Small intestine (tissue), 7 donors: ENCODE results near the gene ETFRF1. TPM values are rescaled to one million over a fixed set of nuclear protein-coding genes. Genes with fewer than 3 reads are reported as not detected.

Source experiments
- DNase-seq, 2 donors: peaks; one replicate each; pipeline versions ENCODE4 v3.0.0 to v3.0.0-alpha.2; 2013
- FAIRE-seq: peaks from 2 replicates; lab custom pipeline; 2012; peaks lifted over from hg19 to GRCh38; lab: Jason Lieb, UNC
- H3K27ac ChIP-seq, 3 donors: one replicate each; pipeline ENCODE4 v1.5.1; 2013; ENCODE audit warnings: low read length in 2 of 3, mild to moderate bottlenecking in 2 of 3, control low read depth in 1 of 3, inconsistent platforms in 1 of 3, low read depth in 1 of 3, moderate library complexity in 1 of 3
- H3K27me3 ChIP-seq, 3 donors: one replicate each; pipeline ENCODE4 v1.6.1; 2013; ENCODE audit warnings: low read length in 3 of 3, inconsistent platforms in 1 of 3; ENCODE audit not compliant: control insufficient read depth in 3 of 3, insufficient read depth in 3 of 3
- H3K36me3 ChIP-seq, 3 donors: one replicate each; pipeline ENCODE4 v1.6.1; 2013; ENCODE audit warnings: low read length in 3 of 3, inconsistent platforms in 1 of 3, low read depth in 1 of 3, mild to moderate bottlenecking in 1 of 3, moderate library complexity in 1 of 3; ENCODE audit not compliant: control insufficient read depth in 3 of 3, insufficient read depth in 2 of 3
- H3K4me1 ChIP-seq, 3 donors: one replicate each; pipeline ENCODE4 v1.6.1; 2013; ENCODE audit warnings: low read length in 2 of 3, inconsistent platforms in 1 of 3, low read depth in 1 of 3, mild to moderate bottlenecking in 1 of 3, moderate library complexity in 1 of 3; ENCODE audit not compliant: control insufficient read depth in 3 of 3, insufficient read depth in 2 of 3
- H3K4me3 ChIP-seq, 3 donors: one replicate each; pipeline ENCODE4 v1.5.1; 2013; ENCODE audit warnings: low read length in 3 of 3, control low read depth in 1 of 3, inconsistent platforms in 1 of 3, low read depth in 1 of 3, mild to moderate bottlenecking in 1 of 3, moderate library complexity in 1 of 3
- H3K9me3 ChIP-seq, 2 donors: one replicate each; pipeline ENCODE4 v1.6.1; 2013; ENCODE audit warnings: low read depth in 1 of 2, low read length in 1 of 2; ENCODE audit not compliant: control insufficient read depth in 2 of 2, insufficient read depth in 1 of 2
- WGBS, 3 donors: extraction: QIAGEN DNeasy Blood & Tissue Kit; methylation state at CpG; one replicate each; pipeline ENCODE4 v1.1.7; 2013; 5-methylcytosine and 5-hydroxymethylcytosine counted together
- polyA plus RNA-seq, 4 donors: library from polyadenylated mRNA; stranded (reverse) in 3 of 4; unstranded in 1 of 4; fragments of 200-250 nt in 3 of 4; fragments of 120-200 nt in 1 of 4; gene quantifications; one replicate each; pipeline versions ENCODE4 v1.2.1 to v1.2.3, GENCODE V29; 2013
- donor health status: healthy with polysubstance abuse.
- donor health status: control.
- donor health status: control.
- donor health status: Bipolar disorder and iron deficiency.
- donor health status: healthy.

The ETFRF1 gene
- polyA plus RNA-seq, 4 donors, result 21.8 to 59.6 (median 36.9) TPM

DNA sequence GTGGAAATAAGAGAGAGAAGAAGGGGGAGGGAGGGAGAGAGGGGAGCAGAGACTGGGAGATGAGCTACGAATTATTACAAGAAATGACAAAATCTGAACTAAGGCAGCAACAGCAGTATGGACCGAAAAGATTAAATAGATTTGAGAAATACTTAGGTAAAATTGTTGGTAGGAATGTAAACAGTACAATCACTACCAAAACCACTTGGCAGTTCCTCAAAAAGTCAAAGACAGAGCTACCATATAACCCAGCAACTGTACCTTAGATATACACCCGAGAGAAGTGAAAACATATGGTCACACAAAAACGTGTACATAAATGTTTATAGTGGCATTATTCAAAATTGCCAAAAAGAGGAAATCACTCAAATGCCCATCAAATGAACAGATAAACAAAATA is 41.6 kb downstream of the ETFRF1 start:
- no peak for FAIRE-seq
- Histone ChIP-seq H3K36me3 (peaks cover 0 to 14% (median 4%) of the 10 kb centered on the region in 3 donors), H3K4me1 (peaks cover 0 to 2% (median 0%) of the 10 kb centered on the region in 3 donors), H3K9me3 (no peaks in the 10 kb centered on the region), H3K27ac (no peak overlapping the region), H3K27me3 (no peaks in the 10 kb centered on the region), H3K4me3 (no peak overlapping the region)
- WGBS, 3 donors, result 81 to 87% (median 86%) methylated on average over 4 of the region's 4 CpGs
- DNase-seq, result no peak

DNA sequence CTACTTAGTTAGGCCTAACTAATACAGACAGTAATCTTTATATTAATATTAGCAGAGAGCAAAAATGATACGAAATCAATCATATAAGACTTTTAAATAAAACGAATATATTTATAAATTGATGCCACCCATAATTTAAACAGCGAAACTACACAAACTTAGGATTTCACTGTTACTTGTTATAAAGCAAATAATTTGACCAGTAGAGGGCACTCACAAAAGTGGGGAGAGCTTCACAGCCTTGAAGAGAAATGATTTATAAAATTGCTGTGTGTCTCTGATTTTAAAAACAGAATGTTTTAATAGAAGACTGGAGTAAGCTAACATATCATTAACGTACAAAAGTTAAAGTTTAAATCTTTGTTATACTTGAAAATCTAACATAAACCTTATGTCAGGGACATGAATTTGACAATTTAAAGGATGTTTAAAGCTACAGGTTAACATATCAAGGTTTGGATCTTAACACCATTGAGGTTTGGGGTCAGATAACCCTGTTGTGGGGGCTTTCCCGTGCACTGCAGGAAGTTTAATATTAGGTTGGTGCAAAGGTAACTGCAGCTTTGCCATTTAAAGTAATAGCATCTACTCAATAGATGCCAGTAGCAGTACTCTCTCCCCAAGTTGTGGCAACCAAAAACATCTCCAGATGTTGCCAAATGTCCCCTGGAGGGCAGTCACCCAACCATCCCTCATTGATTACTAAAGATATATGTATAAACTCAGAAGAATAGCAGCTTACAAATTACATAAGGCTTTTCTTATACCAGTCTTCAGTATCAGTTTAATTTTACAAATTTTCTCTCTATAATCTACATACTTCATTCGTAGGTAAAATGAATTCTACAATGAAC is 46.4 kb downstream of the ETFRF1 start:
- Histone ChIP-seq H3K4me3 (no peak overlapping the region), H3K36me3 (peaks cover 0 to 7% (median 4%) of the 10 kb centered on the region in 3 donors), H3K9me3 (no peaks in the 10 kb centered on the region), H3K27ac (peak overlapping the region in 1 of 3 donors; percentile 16), H3K27me3 (no peaks in the 10 kb centered on the region), H3K4me1 (peaks cover 0 to 19% (median 0%) of the 10 kb centered on the region in 3 donors)
- WGBS, 3 donors, result 39 to 49% (median 46%) methylated on average over 6 of the region's 6 CpGs
- FAIRE-seq (peak; percentile 92), DNase-seq (peak; percentile 46 to 52)

DNA sequence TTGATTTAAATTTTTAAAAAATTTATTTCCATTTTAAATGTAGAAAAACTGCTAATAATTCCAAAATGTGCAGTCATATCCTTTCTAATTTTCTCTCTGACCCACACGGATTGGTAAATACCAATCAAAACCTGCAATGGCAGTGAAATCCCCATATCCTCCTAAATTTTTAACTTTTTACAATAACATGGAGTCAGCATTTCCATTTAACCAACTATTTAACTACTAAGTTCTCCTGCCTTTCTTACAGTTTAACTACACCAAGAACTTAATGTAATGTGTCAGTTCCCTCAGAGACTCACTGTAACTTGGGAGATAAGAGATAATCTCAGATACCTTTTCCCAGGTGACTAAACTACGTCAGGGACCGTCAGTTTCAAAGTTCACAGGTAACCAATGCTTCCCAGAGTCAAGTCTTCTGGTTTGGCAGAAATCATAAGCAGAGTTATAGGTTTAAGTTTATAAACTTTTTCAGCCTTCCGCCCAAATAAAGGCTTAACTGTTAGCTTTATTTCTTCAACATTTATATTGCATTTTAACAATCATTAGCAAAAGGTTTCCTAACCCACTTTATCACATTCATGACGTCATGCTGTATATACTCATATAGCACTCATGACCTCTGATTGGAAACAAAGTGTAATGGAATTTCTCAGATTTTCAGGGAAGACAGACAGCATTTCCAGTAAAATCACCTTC is 48.1 kb downstream of the ETFRF1 start:
- Histone ChIP-seq H3K27ac (peak overlapping the region in 1 of 3 donors; percentile 88), H3K27me3 (no peaks in the 10 kb centered on the region), H3K4me1 (peaks cover 0 to 19% (median 0%) of the 10 kb centered on the region in 3 donors), H3K36me3 (peaks cover 0 to 10% (median 0%) of the 10 kb centered on the region in 3 donors), H3K9me3 (no peaks in the 10 kb centered on the region), H3K4me3 (no peak overlapping the region)
- FAIRE-seq (no peak), DNase-seq (peak; percentile 87 to 90)
- WGBS, 3 donors, result 23 to 61% (median 43%) methylated on average over 5 of the region's 5 CpGs

DNA sequence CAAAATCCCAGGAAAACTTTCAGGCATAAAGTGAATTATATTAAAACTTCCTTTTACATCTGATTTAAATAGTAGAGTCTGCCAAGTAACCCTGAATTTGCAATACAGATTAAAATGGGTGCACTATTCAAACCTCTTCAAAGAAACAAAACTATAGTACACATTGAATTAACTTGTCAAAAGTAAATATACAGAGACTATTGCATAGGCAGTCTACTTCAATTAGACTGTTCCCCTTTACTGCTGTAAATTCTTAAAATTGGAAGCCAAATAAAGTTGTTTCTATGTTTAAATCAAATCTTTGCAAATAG is 48.6 kb downstream of the ETFRF1 start:
- no peak for DNase-seq
- Histone ChIP-seq H3K4me3 (no peak overlapping the region), H3K27ac (peak overlapping the region in 1 of 3 donors; percentile 88), H3K36me3 (peaks cover 0 to 12% (median 0%) of the 10 kb centered on the region in 3 donors), H3K9me3 (no peaks in the 10 kb centered on the region), H3K4me1 (peaks cover 0 to 19% (median 0%) of the 10 kb centered on the region in 3 donors), H3K27me3 (no peaks in the 10 kb centered on the region)
- no peak for FAIRE-seq

DNA sequence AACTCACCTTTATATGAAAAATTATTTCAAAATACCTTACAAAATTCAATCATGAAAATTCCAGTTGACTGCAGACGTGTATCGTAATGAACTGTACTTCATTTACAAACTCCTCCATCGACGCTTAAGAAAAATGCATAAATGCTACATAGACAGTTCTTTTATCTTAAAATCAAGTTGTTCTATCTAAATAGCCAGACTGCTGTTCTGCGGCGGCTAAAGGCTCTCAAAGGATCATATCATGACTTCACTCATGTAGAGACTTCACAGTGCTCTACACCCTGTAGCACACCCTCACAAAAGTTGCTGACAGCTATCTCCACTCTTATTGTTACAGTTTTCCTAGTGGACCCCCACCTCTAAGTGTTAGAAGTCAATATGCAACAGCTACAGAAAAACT is 50.5 kb downstream of the ETFRF1 start:
- FAIRE-seq (no peak), DNase-seq (no peak)
- peaks cover 0 to 27% (median 0%) of the 10 kb centered on the region in 3 donors for H3K4me1 ChIP-seq
- H3K36me3 ChIP-seq, result peaks cover 0 to 12% (median 0%) of the 10 kb centered on the region in 3 donors
- no peaks in the 10 kb centered on the region for H3K9me3 ChIP-seq
- H3K27me3 ChIP-seq, result no peaks in the 10 kb centered on the region
- H3K27ac ChIP-seq, result no peak overlapping the region
- WGBS, 3 donors, result 96 to 98% (median 98%) methylated on average over 6 of the region's 6 CpGs
- no peak overlapping the region for H3K4me3 ChIP-seq

DNA sequence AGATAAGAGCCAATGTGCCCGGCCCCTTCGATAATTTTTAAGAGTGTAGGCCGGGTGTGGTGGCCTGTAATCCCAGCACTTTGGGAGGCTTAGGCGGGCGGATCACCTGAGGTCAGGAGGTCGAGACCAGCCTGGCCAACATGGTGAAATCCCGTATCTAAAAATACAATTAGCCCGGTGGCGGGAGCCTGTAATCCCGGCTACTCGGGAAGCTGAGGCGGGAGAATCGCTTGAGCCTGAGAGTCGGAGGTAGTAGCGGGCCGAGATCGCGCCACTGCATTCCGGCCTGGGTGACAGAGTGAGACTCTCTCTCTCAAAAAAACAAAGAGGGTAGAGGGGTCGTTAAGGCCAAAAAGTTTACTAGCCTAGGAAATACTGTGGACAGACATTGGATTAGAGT is 53.1 kb downstream of the ETFRF1 start:
- Histone ChIP-seq H3K36me3 (peaks cover 0 to 12% (median 0%) of the 10 kb centered on the region in 3 donors), H3K27ac (no peak overlapping the region), H3K4me3 (no peak overlapping the region), H3K4me1 (peaks cover 0 to 25% (median 5%) of the 10 kb centered on the region in 3 donors), H3K9me3 (no peaks in the 10 kb centered on the region), H3K27me3 (no peaks in the 10 kb centered on the region)
- WGBS, 3 donors, result 96 to 98% (median 97%) methylated on average over 20 of the region's 20 CpGs
- DNase-seq (no peak), FAIRE-seq (no peak)

DNA sequence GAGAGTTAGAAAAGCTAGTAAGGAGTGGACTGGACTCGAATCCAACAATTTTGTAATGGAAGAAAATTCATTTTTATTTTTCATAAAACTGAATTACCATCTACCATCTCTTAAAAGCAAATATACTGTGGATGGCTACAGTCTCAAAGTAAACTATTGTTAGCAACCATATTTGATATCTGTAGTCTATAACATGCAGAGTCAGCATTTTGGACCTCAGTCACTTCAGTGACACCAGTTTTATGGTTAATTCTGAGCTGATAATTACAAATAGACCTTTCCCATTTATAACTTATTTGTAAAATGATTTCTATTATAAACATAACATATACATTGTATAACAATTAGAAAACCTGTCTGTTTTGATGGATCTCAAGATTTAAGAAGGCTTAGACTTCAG is 53.7 kb downstream of the ETFRF1 start:
- Histone ChIP-seq H3K4me1 (peaks cover 0 to 26% (median 5%) of the 10 kb centered on the region in 3 donors), H3K9me3 (no peaks in the 10 kb centered on the region), H3K36me3 (peaks cover 0 to 12% (median 0%) of the 10 kb centered on the region in 3 donors), H3K4me3 (no peak overlapping the region), H3K27ac (no peak overlapping the region), H3K27me3 (no peaks in the 10 kb centered on the region)
- FAIRE-seq (no peak), DNase-seq (no peak)
- 93 to 98% (median 97%) methylated on average over 1 of the region's 1 CpG for WGBS, 3 donors

DNA sequence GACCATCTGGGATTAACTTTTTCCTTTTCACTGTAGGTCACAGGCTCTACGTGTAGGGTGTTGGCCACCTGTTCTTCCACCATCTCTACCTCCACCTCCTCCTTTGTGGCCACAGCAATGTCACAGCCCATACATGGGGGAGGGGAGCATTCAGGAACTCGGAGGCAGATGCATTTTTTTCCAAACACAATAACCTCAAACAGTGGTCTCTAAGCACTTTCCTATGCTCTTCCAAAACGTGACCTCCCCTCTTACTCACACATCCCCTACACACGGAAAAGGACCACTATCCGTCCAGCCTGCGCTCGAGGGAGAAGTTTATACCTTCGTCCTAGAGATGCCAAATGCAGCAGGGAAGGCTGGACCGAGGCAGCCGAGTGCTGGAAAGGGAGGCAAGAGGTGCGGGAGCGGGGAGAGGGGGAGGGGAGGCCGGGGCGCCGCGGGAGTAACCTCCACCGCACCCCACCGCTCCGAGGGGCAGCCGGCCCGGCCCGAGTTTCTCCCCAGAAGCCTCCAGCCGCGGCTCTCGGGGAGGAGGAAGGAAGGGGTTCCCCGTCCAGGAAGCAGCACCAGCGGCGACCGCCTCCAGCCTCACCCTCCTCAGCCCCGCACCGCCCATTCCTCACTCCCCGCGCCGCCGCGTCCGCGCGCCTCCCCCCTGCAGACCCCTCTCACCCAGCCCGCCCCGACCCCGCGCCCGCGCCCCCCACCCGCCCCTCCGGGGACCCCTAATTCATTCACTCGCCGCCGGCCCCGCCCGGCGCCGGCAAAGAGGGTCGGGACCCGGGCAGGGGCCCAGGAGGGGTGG is 55.1 kb downstream of the ETFRF1 start:
- peak; percentile 55 to 82 for DNase-seq
- peaks cover 0 to 34% (median 5%) of the 10 kb centered on the region in 3 donors for H3K4me1 ChIP-seq
- WGBS, 3 donors, result 1% methylated on average over 31 to 56 of the region's 56 CpGs
- H3K9me3 ChIP-seq, result no peaks in the 10 kb centered on the region
- H3K36me3 ChIP-seq, result peaks cover 0 to 12% (median 0%) of the 10 kb centered on the region in 3 donors
- FAIRE-seq, result no peak
- H3K27me3 ChIP-seq, result no peaks in the 10 kb centered on the region
- H3K4me3 ChIP-seq, result peak overlapping the region; percentile 91 to 99 (median 92)
- H3K27ac ChIP-seq, result peak overlapping the region; percentile 86 to 97 (median 96)
